Measurements from ENCODE around the gene IRX6. TPM values are rescaled to one million over a fixed set of nuclear protein-coding genes. Genes with fewer than 3 reads are reported as not detected.

Gene IRX6
- total and polyA plus RNA-seq, 2 of the 8 experiments (the other 6 are each of a cell fraction or from before 2014, with no cell fraction given): 0.61 TPM; not detected in 1

- Histone ChIP-seq H3K23ac (ENCODE audit: insufficient read length) (no peak overlapping the region), H3K4me1 (replicated peaks in 1 of 4; ENCODE audit: control insufficient read depth in 3 of 4, insufficient read depth in 4 of 4, low read length in 3 of 4) (peaks cover 0 to 8% (median 2%) of the 10 kb centered on the region in 4 experiments; a peak in 3 of 7 replicates), H3K79me2 (ENCODE audit: control insufficient read depth in 1 of 2, insufficient read depth in 2 of 2, low read length in 2 of 2) (no peaks in the 10 kb centered on the region), H3K36me3 (ENCODE audit: control insufficient read depth in 2 of 4, insufficient read depth in 4 of 4, low read length in 3 of 4) (no peaks in the 10 kb centered on the region), H4K5ac (ENCODE audit: insufficient read length, low read depth, low read length) (no peak overlapping the region), H2AFZ (ENCODE audit: low read length) (no peak overlapping the region), H2AK5ac (ENCODE audit: low read depth, low read length) (no peak overlapping the region), H4K20me1 (replicated peaks in 1 of 2; ENCODE audit: control insufficient read depth in 1 of 2, insufficient read depth in 2 of 2, low read length in 2 of 2) (no peaks in the 10 kb centered on the region), H3K9me3 (ENCODE audit: insufficient read depth in 2 of 2, low read depth in 1 of 2, low read length in 1 of 2) (no peaks in the 10 kb centered on the region), H3K27ac (ENCODE audit: low read depth, low read length) (no peak overlapping the region), H3K18ac (ENCODE audit: extremely low read depth, low read length) (no peak overlapping the region), H2BK12ac (ENCODE audit: low read depth, low read length) (no peak overlapping the region), H2BK5ac (ENCODE audit: low read depth, low read length) (no peak overlapping the region), H3K56ac (replicated peaks; ENCODE audit: insufficient read length, low read depth, low read length) (no peak overlapping the region), H2BK120ac (replicated peaks; ENCODE audit: low read depth, low read length) (no peak overlapping the region), H2BK20ac (ENCODE audit: low read length) (no peak overlapping the region), H3K27me3 (replicated peaks in 1 of 4; ENCODE audit: control insufficient read depth in 3 of 4, extremely low read depth in 1 of 4, insufficient read depth in 3 of 4, low read length in 3 of 4) (peaks cover 0 to 4% (median 2%) of the 10 kb centered on the region in 4 experiments; a peak in 4 of 7 replicates), H4K8ac (ENCODE audit: extremely low read depth, insufficient read depth, low read length) (no peak overlapping the region), H3K4me2 (ENCODE audit: insufficient read depth in 1 of 2, low read depth in 2 of 2, low read length in 2 of 2) (no peak overlapping the region), H3K14ac (ENCODE audit: insufficient read length) (no peak overlapping the region), H3K4ac (replicated peaks; ENCODE audit: insufficient read length, low read depth, low read length) (no peak overlapping the region), H4K91ac (replicated peaks; ENCODE audit: insufficient read length, low read length) (no peak overlapping the region), H2BK15ac (ENCODE audit: low read length) (no peak overlapping the region), H3K9ac (replicated peaks in 1 of 4; ENCODE audit: extremely low read depth in 1 of 4, low read depth in 3 of 4, low read length in 3 of 4) (no peak overlapping the region), H3K23me2 (ENCODE audit: low read depth, low read length) (no peaks in the 10 kb centered on the region), H3K4me3 (ENCODE audit: extremely low read depth in 1 of 4, insufficient read depth in 2 of 4, low read depth in 3 of 4, low read length in 4 of 4) (no peak overlapping the region), H3K79me1 (ENCODE audit: low read depth, low read length) (no peaks in the 10 kb centered on the region)
- POLR2A ChIA-PET (ENCODE audit: partially characterized antibody): interaction anchor here (0.6 kb wide), 2 partner anchors 76 to 130 kb away, joined by 3 read pairs; no protein-coding TSS in a partner anchor
- FAIRE-seq: no peak
- DNase-seq (ENCODE audit: low read depth in 1 of 2, low spot score in 2 of 2): no peak
- CTCF ChIA-PET (ENCODE audit: partially characterized antibody): interaction anchor here (0.9 to 1.5 kb wide), 4 partner anchors 10 to 351 kb away, joined by 3 to 5 read pairs (median 4); no protein-coding TSS in a partner anchor
- TF ChIP-seq, protein P1, sequence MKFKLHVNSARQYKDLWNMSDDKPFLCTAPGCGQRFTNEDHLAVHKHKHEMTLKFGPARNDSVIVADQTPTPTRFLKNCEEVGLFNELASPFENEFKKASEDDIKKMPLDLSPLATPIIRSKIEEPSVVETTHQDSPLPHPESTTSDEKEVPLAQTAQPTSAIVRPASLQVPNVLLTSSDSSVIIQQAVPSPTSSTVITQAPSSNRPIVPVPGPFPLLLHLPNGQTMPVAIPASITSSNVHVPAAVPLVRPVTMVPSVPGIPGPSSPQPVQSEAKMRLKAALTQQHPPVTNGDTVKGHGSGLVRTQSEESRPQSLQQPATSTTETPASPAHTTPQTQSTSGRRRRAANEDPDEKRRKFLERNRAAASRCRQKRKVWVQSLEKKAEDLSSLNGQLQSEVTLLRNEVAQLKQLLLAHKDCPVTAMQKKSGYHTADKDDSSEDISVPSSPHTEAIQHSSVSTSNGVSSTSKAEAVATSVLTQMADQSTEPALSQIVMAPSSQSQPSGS (IDR thresholded peaks at IDR 0.05; ENCODE audit: low read length): no peak
- no peak for TF ChIP-seq ASH2L (IDR thresholded peaks at IDR 0.05; ENCODE audit: low read length)
- TF ChIP-seq GTF2F1 (IDR thresholded peaks at IDR 0.05; ENCODE audit: borderline replicate concordance, low read depth, low read length): no peak
- no peak for TF ChIP-seq GABPA (IDR thresholded peaks at IDR 0.05; ENCODE audit: borderline replicate concordance, insufficient read depth, low read length)
- no peak for TF ChIP-seq SIRT6 (IDR thresholded peaks at IDR 0.05; ENCODE audit: low read length)
- TF ChIP-seq CBX8 (IDR thresholded peaks at IDR 0.05; ENCODE audit: borderline replicate concordance, low read depth, low read length): no peak
- TF ChIP-seq SP4 (IDR thresholded peaks at IDR 0.05; ENCODE audit: low read length): no peak
- TF ChIP-seq SP1 (IDR thresholded peaks at IDR 0.05; ENCODE audit: low read depth, low read length): no peak
- TF ChIP-seq NRF1 (IDR thresholded peaks at IDR 0.05; ENCODE audit: low read depth, low read length): no peak
- TF ChIP-seq TAF1 (IDR thresholded peaks at IDR 0.05; ENCODE audit: low read depth, low read length): no peak
- TF ChIP-seq BACH1 (IDR thresholded peaks at IDR 0.05; ENCODE audit: low read length): no peak
- no peak for TF ChIP-seq ZNF274 (IDR thresholded peaks at IDR 0.05; ENCODE audit: borderline replicate concordance, extremely low read depth, low read length)
- no peak for TF ChIP-seq SRF (IDR thresholded peaks at IDR 0.05; ENCODE audit: low read depth, low read length)
Measured at GRCh38 chr16:55373489-55373832, 49.5 kb downstream of the IRX6 start.
